SK-N-SH treated with all-trans-retinoic acid at 6 μM for 48 hours (cell line): ENCODE measurements around the gene RNF224.

ENCODE experiments used
- ARNTL ChIP-seq: fragments of 450-650 bp; formaldehyde crosslinking; IDR thresholded peaks from 2 replicates; pipeline ENCODE4 v1.5.0; 2020; ENCODE audit warnings: low read depth, mild to moderate bottlenecking, moderate library complexity, borderline replicate concordance
- GLIS3 ChIP-seq: fragments of 250-450 bp; sonication (Bioruptor Pico); IDR thresholded peaks from 2 replicates; pipeline ENCODE4 v1.5.0; 2020; ENCODE audit warnings: mild to moderate bottlenecking, moderate library complexity
- PATZ1 ChIP-seq: fragments of 250-450 bp; sonication (Bioruptor Pico); IDR thresholded peaks from 2 replicates; pipeline ENCODE4 v1.8.0; 2020; ENCODE audit warnings: mild to moderate bottlenecking, moderate library complexity, borderline replicate concordance
- POU6F1 ChIP-seq: fragments of 250-450 bp; sonication (Bioruptor Pico); IDR thresholded peaks from 2 replicates; pipeline ENCODE4 v1.8.0; 2021; ENCODE audit warnings: low read depth, mild to moderate bottlenecking, moderate library complexity, borderline replicate concordance
- RARB ChIP-seq: fragments of 250-450 bp; sonication (Bioruptor Pico); IDR thresholded peaks from 2 replicates; pipeline ENCODE4 v1.8.0; 2021; ENCODE audit warnings: mild to moderate bottlenecking, moderate library complexity
- SNAI2 ChIP-seq: fragments of 250-450 bp; sonication (Bioruptor Pico); IDR thresholded peaks from 2 replicates; pipeline ENCODE4 v1.5.0; 2020; ENCODE audit warnings: mild to moderate bottlenecking, moderate library complexity
- ZFP3 ChIP-seq: fragments of 250-450 bp; sonication (Bioruptor Pico); IDR thresholded peaks from 2 replicates; pipeline ENCODE4 v1.5.0; 2020; ENCODE audit warnings: mild to moderate bottlenecking, moderate library complexity
- ZFP30 ChIP-seq: fragments of 450-650 bp; formaldehyde crosslinking; IDR thresholded peaks from 2 replicates; pipeline ENCODE4 v1.5.0; 2022; ENCODE audit warnings: mild to moderate bottlenecking, moderate library complexity

- TF ChIP-seq RARB (no peak), ARNTL (CRISPR knock-in tag) (no peak), ZFP30 (no peak), ZFP3 (CRISPR knock-in tag) (no peak), GLIS3 (CRISPR knock-in tag) (no peak), PATZ1 (CRISPR knock-in tag) (no peak), POU6F1 (no peak), SNAI2 (CRISPR knock-in tag) (no peak)
Measured at GRCh38 chr9:137225699-137226331, 1.5 kb upstream of the RNF224 start.
